ENCODE results near the gene RNPEPL1. TPM values are rescaled to one million over a fixed set of nuclear protein-coding genes. Genes with fewer than 3 reads are reported as not detected.

The RNPEPL1 gene
- total and polyA plus RNA-seq, 10 of the 15 experiments (the other 5 are each of a cell fraction or from before 2014, with no cell fraction given) = 0.24 to 49.5 (median 6.8) TPM

DNA sequence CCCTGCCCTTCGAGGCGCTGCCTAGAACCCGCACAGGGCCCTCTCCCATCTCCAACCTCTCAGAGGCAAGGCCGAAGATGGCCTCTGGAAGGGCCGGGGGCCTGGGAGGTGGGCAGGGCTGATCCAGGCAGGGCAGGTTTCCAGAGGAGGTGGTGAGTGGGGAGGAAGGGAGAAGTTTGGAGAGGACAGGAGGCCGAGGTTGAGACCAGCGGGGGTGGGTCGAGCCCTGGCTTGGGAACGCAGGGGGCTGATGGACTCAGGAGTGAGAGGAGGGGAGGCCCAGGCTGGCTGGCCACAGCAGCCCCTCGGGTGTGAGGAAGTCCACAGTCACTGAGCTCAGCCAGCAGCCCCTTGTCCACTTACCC, 28.8 kb downstream of the RNPEPL1 start:
- no peak overlapping the region for H3K4me2 ChIP-seq (ENCODE audit: control insufficient read depth, insufficient read depth)
- H3K9me3 ChIP-seq (replicated peaks; ENCODE audit: control insufficient read depth, insufficient read depth, low read length) = no peaks in the 10 kb centered on the region
- no TSS peak for BruUV-seq (replicated peaks)
- no peak overlapping the region for H3K27ac ChIP-seq (ENCODE audit: control insufficient read depth, insufficient read depth)
- intact Hi-C loops (cut with micrococcal nuclease; ENCODE audit: unreplicated experiment) = no loop called here
- no peak overlapping the region for H2AFZ ChIP-seq (ENCODE audit: control insufficient read depth, low read depth, low read length)
- H3K4me1 ChIP-seq (ENCODE audit: control insufficient read depth, insufficient read depth, low read length) = no peaks in the 10 kb centered on the region; the same call in 1 of the 2 replicates
- in situ Hi-C loops (cut with MboI) = no loop called here
- ChIA-PET POLR2A (no interaction called here), CTCF (no interaction called here), RAD21 (ENCODE audit: unreplicated experiment) (no interaction called here), SMC1A (ENCODE audit: uncharacterized antibody, unreplicated experiment) (no interaction called here)
- no peaks in the 10 kb centered on the region for H4K20me1 ChIP-seq (ENCODE audit: control insufficient read depth, insufficient read depth)
- no peak overlapping the region for H3K4me3 ChIP-seq
- ATAC-seq (no peak), DNase-seq (ENCODE audit: low read depth, low spot score) (no peak), FAIRE-seq (no peak)
- H3K27me3 ChIP-seq (replicated peaks in 1 of 2; ENCODE audit: control insufficient read depth in 2 of 2, insufficient read depth in 2 of 2, low read length in 1 of 2) = no peaks in the 10 kb centered on the region
- 79% methylated on average over 10 of the region's 10 CpGs for WGBS (ENCODE audit: insufficient coverage, insufficient replicate concordance, low lambda C conversion rate, missing lambda C conversion rate)
- H3K79me2 ChIP-seq (ENCODE audit: control insufficient read depth, insufficient read depth, low read length) = no peaks in the 10 kb centered on the region
- TF ChIP-seq, protein P1, sequence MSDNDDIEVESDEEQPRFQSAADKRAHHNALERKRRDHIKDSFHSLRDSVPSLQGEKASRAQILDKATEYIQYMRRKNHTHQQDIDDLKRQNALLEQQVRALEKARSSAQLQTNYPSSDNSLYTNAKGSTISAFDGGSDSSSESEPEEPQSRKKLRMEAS (IDR thresholded peaks at IDR 0.05; ENCODE audit: low read depth, low read length) = no peak
- TF ChIP-seq, protein P2, sequence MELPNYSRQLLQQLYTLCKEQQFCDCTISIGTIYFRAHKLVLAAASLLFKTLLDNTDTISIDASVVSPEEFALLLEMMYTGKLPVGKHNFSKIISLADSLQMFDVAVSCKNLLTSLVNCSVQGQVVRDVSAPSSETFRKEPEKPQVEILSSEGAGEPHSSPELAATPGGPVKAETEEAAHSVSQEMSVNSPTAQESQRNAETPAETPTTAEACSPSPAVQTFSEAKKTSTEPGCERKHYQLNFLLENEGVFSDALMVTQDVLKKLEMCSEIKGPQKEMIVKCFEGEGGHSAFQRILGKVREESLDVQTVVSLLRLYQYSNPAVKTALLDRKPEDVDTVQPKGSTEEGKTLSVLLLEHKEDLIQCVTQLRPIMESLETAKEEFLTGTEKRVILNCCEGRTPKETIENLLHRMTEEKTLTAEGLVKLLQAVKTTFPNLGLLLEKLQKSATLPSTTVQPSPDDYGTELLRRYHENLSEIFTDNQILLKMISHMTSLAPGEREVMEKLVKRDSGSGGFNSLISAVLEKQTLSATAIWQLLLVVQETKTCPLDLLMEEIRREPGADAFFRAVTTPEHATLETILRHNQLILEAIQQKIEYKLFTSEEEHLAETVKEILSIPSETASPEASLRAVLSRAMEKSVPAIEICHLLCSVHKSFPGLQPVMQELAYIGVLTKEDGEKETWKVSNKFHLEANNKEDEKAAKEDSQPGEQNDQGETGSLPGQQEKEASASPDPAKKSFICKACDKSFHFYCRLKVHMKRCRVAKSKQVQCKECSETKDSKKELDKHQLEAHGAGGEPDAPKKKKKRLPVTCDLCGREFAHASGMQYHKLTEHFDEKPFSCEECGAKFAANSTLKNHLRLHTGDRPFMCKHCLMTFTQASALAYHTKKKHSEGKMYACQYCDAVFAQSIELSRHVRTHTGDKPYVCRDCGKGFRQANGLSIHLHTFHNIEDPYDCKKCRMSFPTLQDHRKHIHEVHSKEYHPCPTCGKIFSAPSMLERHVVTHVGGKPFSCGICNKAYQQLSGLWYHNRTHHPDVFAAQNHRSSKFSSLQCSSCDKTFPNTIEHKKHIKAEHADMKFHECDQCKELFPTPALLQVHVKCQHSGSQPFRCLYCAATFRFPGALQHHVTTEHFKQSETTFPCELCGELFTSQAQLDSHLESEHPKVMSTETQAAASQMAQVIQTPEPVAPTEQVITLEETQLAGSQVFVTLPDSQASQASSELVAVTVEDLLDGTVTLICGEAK (IDR thresholded peaks at IDR 0.05; ENCODE audit: borderline replicate concordance) = no peak
- no peak for TF ChIP-seq ZNF622 (IDR thresholded peaks at IDR 0.05)
- TF ChIP-seq SMARCA5 (IDR thresholded peaks at IDR 0.05) = no peak
- TF ChIP-seq TARDBP (IDR thresholded peaks at IDR 0.05; ENCODE audit: borderline replicate concordance) = no peak
- peak; percentile 22; the same call in 1 of the 2 replicates for TF ChIP-seq POLR2A (IDR thresholded peaks at IDR 0.05; ENCODE audit: low read depth, low read length)
- TF ChIP-seq, protein P3, sequence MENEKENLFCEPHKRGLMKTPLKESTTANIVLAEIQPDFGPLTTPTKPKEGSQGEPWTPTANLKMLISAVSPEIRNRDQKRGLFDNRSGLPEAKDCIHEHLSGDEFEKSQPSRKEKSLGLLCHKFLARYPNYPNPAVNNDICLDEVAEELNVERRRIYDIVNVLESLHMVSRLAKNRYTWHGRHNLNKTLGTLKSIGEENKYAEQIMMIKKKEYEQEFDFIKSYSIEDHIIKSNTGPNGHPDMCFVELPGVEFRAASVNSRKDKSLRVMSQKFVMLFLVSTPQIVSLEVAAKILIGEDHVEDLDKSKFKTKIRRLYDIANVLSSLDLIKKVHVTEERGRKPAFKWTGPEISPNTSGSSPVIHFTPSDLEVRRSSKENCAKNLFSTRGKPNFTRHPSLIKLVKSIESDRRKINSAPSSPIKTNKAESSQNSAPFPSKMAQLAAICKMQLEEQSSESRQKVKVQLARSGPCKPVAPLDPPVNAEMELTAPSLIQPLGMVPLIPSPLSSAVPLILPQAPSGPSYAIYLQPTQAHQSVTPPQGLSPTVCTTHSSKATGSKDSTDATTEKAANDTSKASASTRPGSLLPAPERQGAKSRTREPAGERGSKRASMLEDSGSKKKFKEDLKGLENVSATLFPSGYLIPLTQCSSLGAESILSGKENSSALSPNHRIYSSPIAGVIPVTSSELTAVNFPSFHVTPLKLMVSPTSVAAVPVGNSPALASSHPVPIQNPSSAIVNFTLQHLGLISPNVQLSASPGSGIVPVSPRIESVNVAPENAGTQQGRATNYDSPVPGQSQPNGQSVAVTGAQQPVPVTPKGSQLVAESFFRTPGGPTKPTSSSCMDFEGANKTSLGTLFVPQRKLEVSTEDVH (IDR thresholded peaks at IDR 0.05; ENCODE audit: low read depth, partially characterized antibody) = no peak
- no peak for TF ChIP-seq BACH1 (IDR thresholded peaks at IDR 0.05; ENCODE audit: borderline replicate concordance)
- peaks cover 0 to 24% of the 10 kb centered on the region in 2 experiments; a peak in 3 of 4 replicates for H3K36me3 ChIP-seq (ENCODE audit: control insufficient read depth in 2 of 2, insufficient read depth in 2 of 2, low read length in 1 of 2)
- no peak overlapping the region for H3K9ac ChIP-seq (ENCODE audit: control insufficient read depth, insufficient read depth, low read length)

Measured in GM12878 (cell line).